DMS153 treated with DMSO at 0.1 percent for 48 hours (cell line): ENCODE data around the gene CHIT1.

Experiments
- DNase-seq: peaks from one replicate; lab custom pipeline; 2025; ENCODE audit not compliant: unreplicated experiment; lab: John Stamatoyannopoulos, UW

CHIT1 gene

GRCh38 chr1:203217139-203217655 lies 12.3 kb downstream of the CHIT1 start:
- DNase-seq: no peak

DNA sequence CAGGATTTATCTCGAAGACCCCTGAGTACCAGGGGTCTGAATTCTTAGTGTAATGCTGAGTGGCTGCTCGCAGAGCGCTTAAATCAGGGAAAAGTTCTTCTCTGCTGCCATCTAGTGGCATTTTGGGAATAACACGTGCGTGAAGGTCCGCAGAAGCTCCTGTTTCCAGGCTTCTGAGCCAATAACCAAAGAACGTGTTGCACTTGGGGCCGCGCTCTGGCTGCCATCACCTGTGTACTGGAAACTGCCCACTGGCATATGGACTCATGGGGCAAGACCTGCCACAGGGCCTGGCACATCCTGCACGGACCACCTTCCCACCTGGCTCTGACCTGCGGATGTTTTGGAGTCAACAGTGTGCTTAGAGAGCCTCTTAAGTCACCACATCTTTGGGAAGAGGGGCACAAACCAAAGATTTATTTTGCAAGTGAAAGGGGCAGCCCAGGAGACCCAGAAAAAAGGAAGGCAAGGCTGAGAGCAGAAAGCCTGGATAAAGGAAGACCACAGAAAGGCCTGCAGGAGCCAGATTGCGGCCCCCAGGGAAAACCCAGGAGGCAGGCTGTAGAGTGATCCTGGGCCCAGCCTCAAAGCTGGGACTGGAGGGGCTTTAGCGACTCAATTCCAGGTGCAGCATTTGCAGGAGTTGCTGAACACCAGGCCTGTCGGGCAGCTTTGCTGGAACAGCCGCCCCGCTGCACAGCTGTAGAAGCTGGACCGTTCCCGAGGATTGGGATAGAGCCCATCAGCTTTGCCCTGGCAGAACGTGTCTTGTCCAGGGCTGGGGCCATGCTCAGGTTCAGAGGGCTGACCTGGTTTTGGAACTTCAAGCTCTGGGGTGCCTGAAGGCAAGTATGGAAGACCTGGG lies 13.0 kb downstream of the CHIT1 start:
- peak; percentile 92 for DNase-seq

DNA sequence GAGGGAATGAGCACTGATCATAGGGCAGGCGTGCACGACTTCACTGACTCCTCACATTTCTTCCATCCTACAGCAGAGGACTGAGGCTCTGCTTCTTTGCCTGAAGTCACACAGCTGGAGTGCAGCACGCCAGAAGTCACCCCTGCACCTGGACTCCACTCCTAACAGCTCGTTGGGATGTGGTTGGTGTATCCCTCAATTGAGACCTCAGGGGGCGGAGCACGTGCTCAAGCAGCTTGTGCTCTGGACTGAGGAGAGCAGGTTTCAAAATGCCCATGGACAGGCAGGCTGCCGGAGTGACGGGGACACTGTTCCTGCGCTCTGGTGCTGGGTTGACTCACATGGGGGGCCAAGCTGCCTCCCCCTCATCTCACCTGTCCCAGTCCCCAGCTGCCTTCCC lies 13.9 kb downstream of the CHIT1 start:
- no peak for DNase-seq

DNA sequence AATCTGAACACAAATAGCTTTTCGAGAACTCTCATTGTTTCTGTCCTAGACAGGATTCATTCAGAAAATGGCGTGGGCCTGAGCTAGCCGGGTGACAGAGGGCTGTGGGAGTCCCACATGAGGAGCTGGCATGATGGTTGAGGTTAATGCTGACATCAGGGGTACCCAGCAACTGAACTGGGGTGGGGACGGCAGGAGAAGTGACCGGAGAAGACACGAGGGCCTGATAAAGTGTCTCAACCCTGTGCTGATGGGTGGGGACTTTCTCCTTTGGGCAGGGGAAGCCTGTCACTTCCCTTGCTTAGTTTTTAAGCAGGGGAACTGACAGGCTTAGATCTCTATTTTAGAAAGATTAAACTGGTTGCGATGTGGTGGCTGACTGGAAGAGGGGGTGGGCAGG lies 14.6 kb downstream of the CHIT1 start:
- DNase-seq: no peak

DNA sequence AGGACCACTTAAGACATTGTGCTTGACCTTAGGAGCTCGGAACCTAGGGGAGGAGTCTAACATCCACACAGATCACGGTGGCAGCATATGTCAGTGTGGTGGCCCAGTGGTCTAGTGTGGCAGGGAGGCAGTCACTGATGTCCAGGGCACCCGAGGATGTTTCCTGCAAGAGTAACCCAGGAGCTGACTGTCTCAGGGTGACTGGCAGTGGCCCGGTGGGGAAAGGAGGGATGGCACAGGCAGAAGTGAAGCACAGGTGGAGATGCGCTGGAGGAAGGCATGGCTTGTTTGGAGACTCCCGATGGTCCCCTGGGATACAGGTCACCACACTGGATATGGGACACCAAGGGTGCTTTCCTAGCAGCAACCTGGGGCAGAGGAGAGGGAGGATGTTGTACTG lies 16.3 kb downstream of the CHIT1 start:
- no peak for DNase-seq

GRCh38 chr1:203211812-203212211 lies 17.7 kb downstream of the CHIT1 start:
- DNase-seq: no peak

DNA sequence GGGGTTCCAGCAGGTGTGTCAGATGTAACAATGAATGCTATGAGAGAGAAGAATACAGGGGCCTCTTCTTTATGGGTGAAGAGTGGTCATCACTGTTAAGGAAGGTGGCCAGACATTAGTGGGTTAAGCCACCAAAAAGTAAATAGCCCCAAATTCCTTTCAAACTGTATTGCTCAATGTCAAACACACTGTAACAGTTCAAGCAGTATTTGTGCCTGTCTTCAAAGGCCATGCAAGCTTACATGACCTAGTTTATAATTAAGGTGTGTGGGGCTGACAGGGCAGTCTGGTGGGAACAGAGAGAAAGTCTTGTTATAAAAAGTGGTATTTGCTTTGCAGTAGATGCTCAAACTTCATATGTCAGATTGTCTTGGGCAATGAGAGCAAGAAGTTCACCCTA lies 18.5 kb downstream of the CHIT1 start:
- no peak for DNase-seq

DNA sequence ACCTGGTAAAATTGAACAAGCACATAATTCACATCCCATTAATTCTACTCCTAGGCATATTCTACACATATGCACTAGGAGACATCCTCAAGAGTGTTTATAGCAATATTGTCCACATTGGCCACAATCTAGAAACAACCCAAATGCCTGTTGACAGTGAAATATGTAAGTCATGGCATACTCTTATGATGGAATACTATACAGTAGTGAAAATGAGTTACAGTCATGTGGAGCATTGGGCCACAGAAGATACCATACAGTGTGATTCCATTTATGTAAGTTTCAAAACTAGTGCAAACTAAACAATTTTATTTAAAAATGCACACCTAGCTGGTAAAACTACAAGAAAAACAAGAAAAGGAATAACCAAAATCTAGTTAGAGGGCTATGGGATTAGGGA lies 19.1 kb downstream of the CHIT1 start:
- no peak for DNase-seq

DNA sequence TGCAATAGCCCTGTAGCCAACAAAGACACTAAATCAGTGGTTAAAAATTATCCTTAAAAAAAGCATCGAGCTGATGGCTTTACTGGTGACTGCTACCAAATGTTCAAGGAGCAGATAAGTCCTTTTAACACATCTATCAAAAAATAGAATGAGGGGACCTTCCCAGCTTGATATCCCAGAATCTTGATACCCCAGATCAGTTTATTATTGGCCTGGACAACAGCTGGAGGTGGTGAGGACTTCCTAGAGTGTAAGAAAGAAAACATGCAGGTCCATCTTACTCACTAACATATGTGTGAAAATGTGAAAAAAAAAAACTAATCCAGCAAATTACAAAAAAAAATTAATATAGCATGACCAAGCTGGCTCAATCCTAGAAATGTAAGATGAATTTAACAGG lies 21.3 kb downstream of the CHIT1 start:
- DNase-seq: no peak

DNA sequence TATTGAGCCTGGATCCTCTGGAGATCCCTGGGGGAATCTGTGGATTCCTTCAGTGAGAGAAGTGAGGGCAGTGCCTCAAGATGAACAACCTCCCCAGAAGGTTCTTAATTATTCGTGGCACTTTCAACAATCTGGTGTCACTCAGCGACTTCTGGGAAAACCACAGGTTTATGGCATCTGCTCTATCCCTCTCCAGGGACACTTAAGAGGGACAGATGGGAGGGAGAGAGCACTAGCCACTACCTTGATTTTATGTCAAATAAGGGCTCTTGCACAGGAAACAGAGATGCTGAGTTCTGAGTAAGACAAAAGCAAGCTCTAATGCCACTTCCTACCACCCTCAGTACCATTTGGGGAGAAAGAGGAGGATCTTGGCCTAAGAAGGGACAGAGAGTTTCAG lies 21.7 kb downstream of the CHIT1 start:
- DNase-seq: no peak

DNA sequence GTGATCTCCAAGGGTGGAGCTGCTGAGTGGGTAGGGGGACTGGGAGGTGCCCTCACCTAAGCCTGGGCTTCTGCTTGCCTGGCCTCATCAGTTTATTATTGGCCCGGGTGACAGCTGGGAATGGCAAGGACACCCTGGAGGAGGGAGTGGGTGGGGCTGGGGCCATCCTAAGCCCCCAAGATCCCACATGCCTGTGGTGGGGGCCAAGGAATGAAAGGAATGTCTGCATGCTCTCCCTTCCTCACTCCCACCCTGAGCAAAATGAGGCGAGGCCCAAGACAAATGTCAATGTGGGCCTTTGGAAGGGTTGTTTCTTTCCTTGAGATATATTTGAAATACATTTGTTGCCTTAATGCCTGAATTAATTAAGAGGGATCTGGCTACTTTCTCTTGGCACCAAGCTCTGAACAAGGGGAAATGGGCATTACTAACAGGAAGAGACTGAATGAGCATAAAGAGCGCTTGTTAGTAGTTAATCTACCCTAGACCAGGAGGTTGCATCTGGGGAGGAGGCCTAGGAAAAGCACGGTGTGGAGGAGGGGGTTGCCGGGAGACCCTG lies 23.3 kb downstream of the CHIT1 start:
- no peak for DNase-seq

- DNase-seq: no peak
These were observed 24.7 kb downstream of the CHIT1 start for GRCh38 chr1:203204756-203205155.

GRCh38 chr1:203202431-203203245 lies 26.8 kb downstream of the CHIT1 start:
- no peak for DNase-seq

- DNase-seq: no peak
These were observed 27.8 kb downstream of the CHIT1 start for GRCh38 chr1:203201516-203202205.

GRCh38 chr1:203200916-203201315 lies 28.6 kb downstream of the CHIT1 start:
- DNase-seq: no peak

DNA sequence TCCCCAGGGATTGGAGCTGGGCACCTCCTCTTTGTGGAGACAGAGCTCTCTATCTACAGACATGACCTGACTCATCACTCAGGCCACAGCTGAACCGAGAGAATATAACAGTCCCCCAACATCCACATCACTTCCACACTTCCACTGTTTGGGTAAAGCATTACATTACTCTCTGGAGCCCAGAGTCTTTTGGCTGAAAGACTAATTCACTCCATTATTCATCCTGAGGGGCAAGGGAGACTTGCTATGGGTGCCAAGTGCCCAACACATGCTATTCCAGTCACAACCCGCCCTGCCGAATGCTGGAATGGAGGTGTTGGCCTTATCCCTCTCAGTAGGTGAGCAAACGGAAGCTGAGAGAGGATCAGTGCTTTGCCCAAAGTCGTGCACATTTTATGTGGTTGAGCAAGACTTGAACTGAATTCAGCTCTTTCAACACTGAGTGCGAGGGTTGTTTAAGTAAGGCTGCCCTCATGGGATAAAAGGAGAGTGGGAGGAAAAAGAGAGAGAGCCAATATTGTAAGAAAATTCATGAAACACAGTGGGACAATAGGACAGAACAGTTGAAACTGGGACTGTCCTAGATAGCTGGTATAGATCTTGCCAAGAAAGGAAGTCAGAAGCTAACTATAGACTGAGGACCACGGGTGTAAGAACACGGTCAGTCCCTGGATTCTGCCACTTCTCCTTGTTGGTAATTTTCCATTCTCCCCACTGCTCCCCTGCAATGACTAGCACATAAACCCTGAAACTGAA lies 29.5 kb downstream of the CHIT1 start:
- no peak for DNase-seq

DNA sequence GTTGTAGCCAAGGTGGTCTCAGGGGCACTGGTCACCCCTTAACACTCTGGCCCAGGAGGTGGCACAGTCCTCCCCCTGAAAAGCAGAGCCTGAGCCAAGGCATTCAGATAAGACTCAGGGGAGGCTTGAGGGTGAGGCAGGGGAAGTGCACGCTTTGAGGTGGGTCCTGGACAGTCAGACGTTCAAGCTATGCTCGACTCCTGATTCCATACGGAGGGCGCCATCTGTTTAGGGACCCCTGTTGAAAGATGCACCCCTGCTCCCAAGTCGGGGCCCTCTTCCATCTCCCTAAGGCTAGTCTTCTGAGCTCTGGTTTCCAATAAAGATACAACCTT lies 30.0 kb downstream of the CHIT1 start:
- DNase-seq: no peak

- DNase-seq: no peak
These were observed 30.5 kb downstream of the CHIT1 start for GRCh38 chr1:203199002-203199401.

- no peak for DNase-seq
These were observed 31.8 kb downstream of the CHIT1 start for GRCh38 chr1:203197625-203198024.

- DNase-seq: no peak
These were observed 33.1 kb downstream of the CHIT1 start for GRCh38 chr1:203196371-203196770.

- DNase-seq: no peak
These were observed 38.5 kb downstream of the CHIT1 start for GRCh38 chr1:203190949-203191348.
